ENCODE data around the gene MLLT10. TPM values are rescaled to one million over a fixed set of nuclear protein-coding genes. Genes with fewer than 3 reads are reported as not detected.

Gene MLLT10
- polyA plus RNA-seq: 1 to 10 TPM in 2 of 3 donors, under 1 TPM in 1; 0.81 to 5.1 (median 4.8) TPM

GRCh38 chr10:21533467-21534279, at the start of gene MLLT10:
Gene MLLT10 (plus strand): TSS chr10:21534232. CDS start chr10:21534645, 413 bp downstream.
- H3K9me3 Mint-ChIP-seq: no peaks in the 10 kb centered on the region
- H3K4me1 Mint-ChIP-seq: peaks cover 14 to 30% of the 10 kb centered on the region in 2 donors
- peak within 1 kb of the TSS; percentile 93 to 99 (median 94) for H3K4me3 Mint-ChIP-seq
- H3K27me3 Mint-ChIP-seq (ENCODE audit: low read depth in 3 of 3): peaks cover 5 to 21% (median 7%) of the 10 kb centered on the region in 3 donors
- peak; percentile 90 to 93 (median 92) for DNase-seq
- H3K27ac Mint-ChIP-seq: peak within 1 kb of the TSS; percentile 90 to 97 (median 93)
- H3K36me3 Mint-ChIP-seq: peaks cover 0 to 4% (median 4%) of the 10 kb centered on the region in 3 donors

GRCh38 chr10:21487416-21488180, 46.4 kb upstream of the MLLT10 start:
- H3K27me3 Mint-ChIP-seq (ENCODE audit: low read depth in 3 of 3): peaks cover 2 to 11% (median 6%) of the 10 kb centered on the region in 3 donors
- H3K27ac Mint-ChIP-seq: no peak overlapping the region
- no peak for DNase-seq

GRCh38 chr10:21488246-21488956, 45.6 kb upstream of the MLLT10 start:
- no peaks in the 10 kb centered on the region for H3K36me3 Mint-ChIP-seq
- no peak overlapping the region for H3K27ac Mint-ChIP-seq
- H3K9me3 Mint-ChIP-seq: no peaks in the 10 kb centered on the region
- H3K4me3 Mint-ChIP-seq: no peak overlapping the region
- DNase-seq: no peak
- H3K4me1 Mint-ChIP-seq: no peaks in the 10 kb centered on the region
- H3K27me3 Mint-ChIP-seq (ENCODE audit: low read depth in 3 of 3): peaks cover 6 to 11% (median 7%) of the 10 kb centered on the region in 3 donors

More at GRCh38 chr10:21487416-21488180, 46.4 kb upstream of the MLLT10 start:
- H3K36me3 Mint-ChIP-seq: no peaks in the 10 kb centered on the region
- no peaks in the 10 kb centered on the region for H3K9me3 Mint-ChIP-seq
- H3K4me3 Mint-ChIP-seq: no peak overlapping the region
- no peaks in the 10 kb centered on the region for H3K4me1 Mint-ChIP-seq

GRCh38 chr10:21488957-21489446, 45.0 kb upstream of the MLLT10 start:
- peaks cover 9 to 14% (median 12%) of the 10 kb centered on the region in 3 donors for H3K27me3 Mint-ChIP-seq (ENCODE audit: low read depth in 3 of 3)
- no peak overlapping the region for H3K4me3 Mint-ChIP-seq
- no peak for DNase-seq
- no peak overlapping the region for H3K27ac Mint-ChIP-seq
- H3K36me3 Mint-ChIP-seq: no peaks in the 10 kb centered on the region
- peaks cover 0 to 5% (median 0%) of the 10 kb centered on the region in 6 donors for H3K9me3 Mint-ChIP-seq
- peaks cover under 1 to 4% of the 10 kb centered on the region in 2 donors for H3K4me1 Mint-ChIP-seq

GRCh38 chr10:21490028-21490710, 43.9 kb upstream of the MLLT10 start:
- Mint-ChIP-seq H3K27me3 (ENCODE audit: low read depth in 3 of 3) (peaks cover 13 to 17% (median 14%) of the 10 kb centered on the region in 3 donors), H3K4me1 (peaks cover 6 to 12% of the 10 kb centered on the region in 2 donors), H3K4me3 (no peak overlapping the region), H3K27ac (no peak overlapping the region), H3K9me3 (peaks cover 0 to 5% (median 0%) of the 10 kb centered on the region in 6 donors), H3K36me3 (no peaks in the 10 kb centered on the region)
- no peak for DNase-seq

- H3K27me3 Mint-ChIP-seq (ENCODE audit: low read depth in 3 of 3): peaks cover 16 to 22% (median 17%) of the 10 kb centered on the region in 3 donors
- H3K27ac Mint-ChIP-seq: no peak overlapping the region
- H3K4me1 Mint-ChIP-seq: peaks cover 10 to 17% of the 10 kb centered on the region in 2 donors
- H3K4me3 Mint-ChIP-seq: no peak overlapping the region
- H3K9me3 Mint-ChIP-seq: peaks cover 0 to 5% (median 0%) of the 10 kb centered on the region in 6 donors
- DNase-seq: no peak
- H3K36me3 Mint-ChIP-seq: no peaks in the 10 kb centered on the region
Observed at GRCh38 chr10:21490711-21491105, 43.3 kb upstream of the MLLT10 start.

GRCh38 chr10:21492421-21492820, 41.6 kb upstream of the MLLT10 start:
- H3K4me1 Mint-ChIP-seq: peaks cover 13 to 21% of the 10 kb centered on the region in 2 donors
- H3K9me3 Mint-ChIP-seq: peaks cover 0 to 5% (median 0%) of the 10 kb centered on the region in 6 donors
- no peak for DNase-seq
- no peak overlapping the region for H3K4me3 Mint-ChIP-seq
- H3K27me3 Mint-ChIP-seq (ENCODE audit: low read depth in 3 of 3): peaks cover 16 to 25% (median 18%) of the 10 kb centered on the region in 3 donors
- no peak overlapping the region for H3K27ac Mint-ChIP-seq
- H3K36me3 Mint-ChIP-seq: no peaks in the 10 kb centered on the region

DNA sequence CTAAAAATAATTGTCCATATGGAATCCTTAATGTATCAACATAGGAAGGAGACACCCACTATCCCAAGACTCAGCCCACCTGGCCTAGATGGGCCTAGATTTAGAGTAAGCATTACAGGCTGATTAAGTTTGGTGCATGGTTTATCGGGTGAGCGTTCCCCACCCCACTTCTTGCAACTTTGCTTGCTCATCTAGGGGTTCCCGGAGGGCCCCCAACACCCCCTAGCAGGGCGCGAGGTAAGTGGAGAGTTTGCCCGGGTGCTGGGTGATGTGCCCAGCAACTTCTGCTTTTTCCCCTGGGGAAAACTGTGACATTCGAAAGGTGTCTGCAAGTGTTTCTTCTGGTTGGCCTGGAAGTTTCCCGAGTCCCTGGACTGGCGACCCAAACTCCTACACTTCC, 40.2 kb upstream of the MLLT10 start:
- Mint-ChIP-seq H3K27me3 (ENCODE audit: low read depth in 3 of 3) (peaks cover 23 to 34% (median 27%) of the 10 kb centered on the region in 3 donors), H3K36me3 (no peaks in the 10 kb centered on the region), H3K4me1 (peaks cover 15 to 31% of the 10 kb centered on the region in 2 donors), H3K4me3 (peak overlapping the region; percentile 76 to 83 (median 82)), H3K27ac (no peak overlapping the region), H3K9me3 (peaks cover 0 to 5% (median 0%) of the 10 kb centered on the region in 6 donors)
- DNase-seq: no peak

DNA sequence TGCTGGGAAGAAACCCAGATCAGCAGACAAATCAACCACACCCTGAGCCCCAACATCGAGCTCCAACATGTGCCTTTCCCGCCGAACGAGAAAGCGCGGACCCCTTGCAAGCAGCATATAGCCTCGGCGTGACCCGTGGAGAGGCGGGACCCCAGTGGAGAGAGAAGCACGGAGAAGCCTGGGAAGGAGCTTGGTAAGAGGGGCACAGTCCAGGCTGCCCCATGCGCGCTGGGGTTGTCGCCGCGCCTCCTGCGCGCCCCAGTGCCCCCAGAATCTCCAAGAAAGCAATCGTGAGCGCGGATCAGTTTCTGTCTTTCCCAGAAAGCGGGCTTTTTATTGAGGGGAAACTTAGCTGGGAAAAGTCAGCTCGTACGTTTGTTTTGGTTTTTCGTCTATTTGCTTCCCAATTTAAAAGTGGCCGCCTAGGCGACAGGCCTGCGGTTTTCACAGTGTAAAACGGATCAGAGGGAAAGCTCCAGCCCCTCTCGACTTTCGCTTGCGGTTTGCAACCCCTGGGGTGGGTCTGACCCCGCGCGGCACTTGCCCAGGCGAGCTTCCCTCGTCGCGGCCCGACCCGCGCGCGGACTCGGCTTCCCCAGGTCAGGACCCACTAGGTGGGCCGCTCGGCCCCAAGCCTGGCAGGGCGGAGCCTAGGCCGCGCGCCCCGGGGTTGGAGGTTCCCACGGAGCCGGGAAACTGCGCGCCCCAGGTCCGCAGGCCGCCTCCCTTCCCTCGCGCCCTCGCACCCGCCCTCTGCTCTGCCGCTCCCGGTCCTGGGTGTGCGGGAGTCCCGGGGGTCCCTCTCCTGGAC, 39.6 kb upstream of the MLLT10 start:
- peaks cover 24 to 38% (median 29%) of the 10 kb centered on the region in 3 donors for H3K27me3 Mint-ChIP-seq (ENCODE audit: low read depth in 3 of 3)
- H3K27ac Mint-ChIP-seq: no peak overlapping the region
- peak in 2 of 3 donors; percentile 18 to 20 for DNase-seq
- no peaks in the 10 kb centered on the region for H3K36me3 Mint-ChIP-seq
- H3K4me1 Mint-ChIP-seq: peaks cover 15 to 31% of the 10 kb centered on the region in 2 donors
- H3K9me3 Mint-ChIP-seq: peaks cover 0 to 5% (median 0%) of the 10 kb centered on the region in 6 donors
- H3K4me3 Mint-ChIP-seq: peak overlapping the region; percentile 76 to 93 (median 88)

DNA sequence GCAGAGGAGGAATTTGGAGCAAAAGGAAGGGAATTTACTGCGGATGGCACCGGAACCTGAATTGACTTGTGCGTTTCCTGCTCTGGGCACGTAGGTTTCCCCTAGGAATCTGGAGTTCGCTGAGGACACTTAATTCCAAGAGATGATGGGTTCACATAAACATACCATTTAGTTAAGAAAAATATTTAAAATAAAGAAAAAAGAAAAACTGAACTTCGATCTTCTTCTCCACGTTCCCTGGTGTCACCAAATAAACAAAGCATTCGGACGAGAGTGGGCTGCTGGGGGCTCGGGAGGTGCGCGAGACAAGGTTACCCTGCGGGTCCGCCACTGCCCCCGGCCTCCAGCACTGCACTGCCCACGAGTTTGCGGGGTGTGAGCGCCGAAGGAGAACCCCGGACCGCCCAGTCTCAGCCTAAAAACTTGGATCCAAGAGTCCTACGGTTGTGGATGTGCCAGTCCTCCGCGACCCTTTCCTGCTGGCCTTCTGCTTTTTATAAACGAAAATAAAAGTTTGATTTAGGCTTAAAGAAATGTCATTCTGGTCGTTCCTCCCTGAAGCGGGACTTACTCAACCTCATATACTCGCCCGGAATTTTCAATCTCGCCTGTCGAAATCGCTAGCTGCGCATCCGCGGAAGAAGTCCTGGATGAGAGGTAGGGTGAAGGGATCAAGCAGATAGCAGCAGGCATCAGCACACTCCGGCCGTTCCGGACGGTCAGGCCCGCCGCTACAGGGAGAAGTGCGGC, 38.9 kb upstream of the MLLT10 start:
- H3K4me1 Mint-ChIP-seq: peaks cover 15 to 31% of the 10 kb centered on the region in 2 donors
- H3K36me3 Mint-ChIP-seq: no peaks in the 10 kb centered on the region
- H3K9me3 Mint-ChIP-seq: peaks cover 0 to 5% (median 0%) of the 10 kb centered on the region in 6 donors
- peak overlapping the region; percentile 84 to 93 (median 88) for H3K4me3 Mint-ChIP-seq
- peaks cover 24 to 40% (median 33%) of the 10 kb centered on the region in 3 donors for H3K27me3 Mint-ChIP-seq (ENCODE audit: low read depth in 3 of 3)
- DNase-seq: peak in 1 of 3 donors; percentile 12
- peak overlapping the region in 1 of 6 donors; percentile 59 for H3K27ac Mint-ChIP-seq

DNA sequence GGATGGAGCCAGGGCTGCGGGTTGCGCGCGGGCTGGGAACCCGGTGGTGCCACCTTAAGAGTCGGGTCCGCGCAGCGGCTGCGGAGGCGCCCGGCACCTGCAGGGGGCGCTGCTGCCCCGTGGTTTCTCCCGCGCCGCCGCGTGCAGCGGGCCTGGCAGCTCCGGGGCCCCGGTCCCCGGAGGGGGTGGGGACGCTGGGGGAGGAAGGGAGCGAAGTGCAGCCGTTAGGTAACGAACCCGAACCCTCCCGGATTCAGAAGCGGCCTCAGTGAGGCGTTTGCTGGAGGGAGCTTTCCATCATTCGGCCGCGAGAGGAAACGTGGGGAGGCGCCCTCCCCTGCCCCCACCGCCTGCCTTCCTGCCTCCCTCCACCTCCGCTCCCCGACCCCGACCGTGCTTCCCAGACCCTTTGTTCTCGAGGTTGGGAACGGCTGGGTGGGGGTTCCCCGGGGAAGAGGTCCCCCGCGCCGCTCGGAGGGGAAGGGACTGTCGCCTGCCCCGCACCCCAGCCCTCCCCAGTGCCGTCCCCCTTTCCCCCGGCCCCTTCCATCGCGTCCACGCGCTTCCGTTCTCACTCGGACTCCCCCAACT, 38.2 kb upstream of the MLLT10 start:
- H3K9me3 Mint-ChIP-seq: peaks cover 0 to 5% (median 0%) of the 10 kb centered on the region in 6 donors
- peaks cover 23 to 42% (median 33%) of the 10 kb centered on the region in 3 donors for H3K27me3 Mint-ChIP-seq (ENCODE audit: low read depth in 3 of 3)
- no peaks in the 10 kb centered on the region for H3K36me3 Mint-ChIP-seq
- peak overlapping the region; percentile 84 to 93 (median 88) for H3K4me3 Mint-ChIP-seq
- peak overlapping the region in 1 of 6 donors; percentile 59 for H3K27ac Mint-ChIP-seq
- peaks cover 15 to 31% of the 10 kb centered on the region in 2 donors for H3K4me1 Mint-ChIP-seq
- DNase-seq: peak; percentile 83 to 88 (median 85)

Data from immature natural killer cell (primary cell).